ENCODE results near the gene HCFC1. TPM values are rescaled to one million over a fixed set of nuclear protein-coding genes. Genes with fewer than 3 reads are reported as not detected.
A peak's percentile ranks its signal among the peaks of the same experiment; 100 is the strongest.

The HCFC1 gene
- polyA plus RNA-seq, 2 of the 4 experiments (the other 2 are of a cell fraction) = 4.4 to 33.3 TPM

GRCh38 chrX:153971450-153972367 is at the start of gene HCFC1 (continued):
- TF ChIP-seq TP53 (CRISPR knock-in tag; IDR thresholded peaks at IDR 0.05) (no peak), HEYL (CRISPR knock-in tag; IDR thresholded peaks at IDR 0.05) (no peak), NR3C1 (IDR thresholded peaks at IDR 0.05) (no peak), KDM5A (IDR thresholded peaks at IDR 0.05) (no peak), MAFK (IDR thresholded peaks at IDR 0.05; ENCODE audit: partially characterized antibody) (no peak), HOXB13 (CRISPR knock-in tag; IDR thresholded peaks at IDR 0.05; ENCODE audit: low read depth) (no peak), MYC (IDR thresholded peaks at IDR 0.05; ENCODE audit: borderline replicate concordance, low read length) (peak; percentile 65), RARB (CRISPR knock-in tag; IDR thresholded peaks at IDR 0.05) (no peak), TFCP2L1 (CRISPR knock-in tag; IDR thresholded peaks at IDR 0.05) (peak; percentile 70), PHF8 (IDR thresholded peaks at IDR 0.05; ENCODE audit: borderline replicate concordance, low read depth) (peak; percentile 59; the same call in 1 of the 2 replicates), NFE2L2 (conservative IDR thresholded peaks at IDR 0.05; ENCODE audit: low read length) (no peak), EHF (CRISPR knock-in tag; IDR thresholded peaks at IDR 0.05) (no peak), EHMT2 (IDR thresholded peaks at IDR 0.05; ENCODE audit: low read depth) (no peak), ZNF302 (CRISPR knock-in tag; IDR thresholded peaks at IDR 0.05) (no peak), MAX (IDR thresholded peaks at IDR 0.05) (peak; percentile 60), EP300 (IDR thresholded peaks at IDR 0.05) (no peak), RNF2 (IDR thresholded peaks at IDR 0.05; ENCODE audit: borderline replicate concordance, low read depth) (no peak), ESRRA (IDR thresholded peaks at IDR 0.05; ENCODE audit: borderline replicate concordance, low read length) (no peak), HDAC2 (IDR thresholded peaks at IDR 0.05) (no peak), ZFP36 (IDR thresholded peaks at IDR 0.05; ENCODE audit: borderline replicate concordance, partially characterized antibody) (no peak), FOXS1 (CRISPR knock-in tag; IDR thresholded peaks at IDR 0.05) (no peak), GATA3 (IDR thresholded peaks at IDR 0.05; ENCODE audit: borderline replicate concordance) (no peak), RFX5 (IDR thresholded peaks at IDR 0.05) (no peak), ZSCAN20 (CRISPR knock-in tag; IDR thresholded peaks at IDR 0.05) (no peak)

- POLR2A ChIA-PET = interaction anchor here (1.2 to 1.9 kb wide), 2 partner anchors 19 to 25 kb away, joined by 3 to 11 read pairs; no protein-coding TSS in a partner anchor
- peak in 1 of 2 experiments; percentile 7; a peak in 3 of 6 replicates for ATAC-seq
- no peak for DNase-seq (ENCODE audit: low read depth in 1 of 2, low spot score in 1 of 2)
Measured at GRCh38 chrX:154021131-154021611, 49.6 kb upstream of the HCFC1 start.

More at GRCh38 chrX:154021131-154021611, 49.6 kb upstream of the HCFC1 start:
- Histone ChIP-seq H3K4me3 (peak overlapping the region; percentile 63; the same call in 1 of the 3 replicates), H3K4me1 (peaks cover 17% of the 10 kb centered on the region), H3K27ac (peak overlapping the region; percentile 99), H3K9me3 (no peaks in the 10 kb centered on the region), H3K4me2 (peak overlapping the region; percentile 81)
- CTCF ChIA-PET = interaction anchor here (0.8 to 3.0 kb wide), 5 partner anchors 9 to 122 kb away, joined by 3 to 13 read pairs (median 5); no protein-coding TSS in a partner anchor
- no peak for FAIRE-seq
- TF ChIP-seq FOSL2 (IDR thresholded peaks at IDR 0.05) (no peak), FOSL2 (CRISPR knock-in tag; IDR thresholded peaks at IDR 0.05) (no peak), ELK1 (IDR thresholded peaks at IDR 0.05; ENCODE audit: low read depth, low read length) (no peak), HEYL (CRISPR knock-in tag; IDR thresholded peaks at IDR 0.05) (no peak), MYC (IDR thresholded peaks at IDR 0.05; ENCODE audit: borderline replicate concordance, low read length) (no peak), KDM5A (IDR thresholded peaks at IDR 0.05) (no peak), SMC3 (IDR thresholded peaks at IDR 0.05) (no peak), MAZ (IDR thresholded peaks at IDR 0.05; ENCODE audit: borderline replicate concordance, low read depth, low read length) (no peak), EHF (CRISPR knock-in tag; IDR thresholded peaks at IDR 0.05) (no peak), JUN (IDR thresholded peaks at IDR 0.05) (no peak), HMGXB4 (CRISPR knock-in tag; IDR thresholded peaks at IDR 0.05; ENCODE audit: borderline replicate concordance) (no peak), HES2 (IDR thresholded peaks at IDR 0.05) (no peak)
- 91% methylated on average over 5 of the region's 11 CpGs for WGBS (ENCODE audit: missing lambda C conversion rate)

All from A549 (cell line).